Mesendoderm (in vitro differentiated cells): ENCODE data around the gene ADAT2.
A peak's percentile ranks its signal among the peaks of the same experiment; 100 is the strongest.

Experiments used
- DNase-seq: peaks from one replicate; pipeline ENCODE4 v3.0.0; 2013
- H2AK5ac ChIP-seq: 2 replicates; pipeline ENCODE4 v1.6.1; 2013; ENCODE audit warnings: low read length, inconsistent platforms
- H2BK120ac ChIP-seq: 2 replicates; pipeline ENCODE4 v1.6.1; 2013; ENCODE audit warnings: low read depth, mild to moderate bottlenecking, low read length, moderate library complexity, mixed read lengths
- H2BK15ac ChIP-seq: replicated peaks from 2 replicates; pipeline ENCODE4 v1.6.1; 2013; ENCODE audit warnings: low read depth, mild to moderate bottlenecking, moderate library complexity
- H2BK5ac ChIP-seq: 2 replicates; pipeline ENCODE4 v1.6.1; 2013; ENCODE audit warnings: low read length, inconsistent platforms
- H3K18ac ChIP-seq: 2 replicates; pipeline ENCODE4 v1.6.1; 2013; ENCODE audit warnings: mild to moderate bottlenecking, low read length, mixed read lengths
- H3K23ac ChIP-seq: one replicate; pipeline ENCODE4 v1.6.1; 2013; ENCODE audit warnings: low read length
- H3K27ac ChIP-seq: 2 replicates; pipeline ENCODE4 v1.5.1; 2013; ENCODE audit warnings: low read depth, mild to moderate bottlenecking, inconsistent platforms, low read length, moderate library complexity
- H3K27me3 ChIP-seq: 2 replicates; pipeline ENCODE4 v1.6.1; 2013; ENCODE audit warnings: low read length, control low read depth, mild to moderate bottlenecking, inconsistent platforms; ENCODE audit not compliant: insufficient read depth, poor library complexity
- H3K36me3 ChIP-seq: 2 replicates; pipeline ENCODE4 v1.6.1; 2013; ENCODE audit warnings: low read length, inconsistent platforms; ENCODE audit not compliant: control insufficient read depth, insufficient read depth
- H3K4ac ChIP-seq: one replicate; pipeline ENCODE4 v1.6.1; 2013; ENCODE audit warnings: low read depth, mild to moderate bottlenecking, low read length, moderate library complexity
- H3K4me1 ChIP-seq: 2 replicates; pipeline ENCODE4 v1.6.1; 2013; ENCODE audit warnings: low read depth, low read length, inconsistent platforms; ENCODE audit not compliant: control insufficient read depth
- H3K4me2 ChIP-seq: 2 replicates; pipeline ENCODE4 v1.6.1; 2013; ENCODE audit warnings: low read length
- H3K4me3 ChIP-seq: 2 replicates; pipeline ENCODE4 v1.5.1; 2013; ENCODE audit warnings: mild to moderate bottlenecking, low read length
- H3K56ac ChIP-seq: one replicate; pipeline ENCODE4 v1.6.1; 2013; ENCODE audit warnings: low read length
- H3K79me1 ChIP-seq: 2 replicates; pipeline ENCODE4 v1.6.1; 2013; ENCODE audit warnings: low read length, inconsistent platforms
- H3K79me2 ChIP-seq: 2 replicates; pipeline ENCODE4 v1.6.1; 2013; ENCODE audit warnings: mild to moderate bottlenecking, low read length; ENCODE audit not compliant: control insufficient read depth, insufficient read depth
- H3K9ac ChIP-seq: 2 replicates; pipeline ENCODE4 v1.6.1; 2013; ENCODE audit warnings: low read length, inconsistent platforms
- H4K5ac ChIP-seq: one replicate; pipeline ENCODE4 v1.6.1; 2013; ENCODE audit warnings: low read length
- H4K8ac ChIP-seq: one replicate; pipeline ENCODE4 v1.6.1; 2013; ENCODE audit warnings: low read depth, mild to moderate bottlenecking, control low read depth, low read length, moderate library complexity
- WGBS: extraction: QIAGEN DNeasy Blood & Tissue Kit; methylation state at CpG from one replicate; pipeline ENCODE4 v1.1.7; 2013; ENCODE audit warnings: low lambda C conversion rate, missing lambda C conversion rate; ENCODE audit not compliant: insufficient coverage; ENCODE audit errors: extremely low coverage; 5-methylcytosine and 5-hydroxymethylcytosine counted together

ADAT2 gene

DNA sequence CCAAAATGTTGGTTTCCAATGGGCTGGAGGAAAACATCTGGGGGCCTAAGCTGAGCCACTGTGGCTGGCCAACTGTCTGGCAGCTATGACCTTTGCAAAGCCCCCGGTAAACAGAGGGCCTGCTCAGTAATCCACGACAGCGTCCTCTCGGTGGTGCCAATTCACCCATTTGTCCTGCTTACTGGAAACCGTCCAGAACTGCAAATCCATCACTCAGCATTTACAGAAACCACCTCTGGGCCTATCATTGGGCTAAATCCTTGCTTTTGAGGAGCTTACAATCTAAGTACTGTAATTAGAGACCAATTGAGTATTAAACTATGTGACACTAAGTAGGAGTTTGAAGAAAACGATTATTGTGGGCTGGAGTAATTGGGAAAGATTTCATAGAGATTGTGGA is 31.0 kb downstream of the ADAT2 start:
- Histone ChIP-seq H3K4ac (no peak overlapping the region), H3K79me1 (no peaks in the 10 kb centered on the region), H4K5ac (no peak overlapping the region), H3K56ac (no peak overlapping the region), H3K9ac (no peak overlapping the region), H2BK120ac (no peak overlapping the region), H3K23ac (no peak overlapping the region), H3K27me3 (peaks cover 2% of the 10 kb centered on the region), H3K18ac (no peak overlapping the region), H3K4me2 (no peak overlapping the region), H3K4me1 (no peaks in the 10 kb centered on the region), H2AK5ac (no peak overlapping the region), H2BK5ac (no peak overlapping the region), H3K27ac (no peak overlapping the region), H2BK15ac (no peak overlapping the region), H3K4me3 (no peak overlapping the region), H4K8ac (no peak overlapping the region), H3K79me2 (no peaks in the 10 kb centered on the region), H3K36me3 (no peaks in the 10 kb centered on the region)
- 100% methylated on average over 1 of the region's 6 CpGs for WGBS
- DNase-seq: no peak

DNA sequence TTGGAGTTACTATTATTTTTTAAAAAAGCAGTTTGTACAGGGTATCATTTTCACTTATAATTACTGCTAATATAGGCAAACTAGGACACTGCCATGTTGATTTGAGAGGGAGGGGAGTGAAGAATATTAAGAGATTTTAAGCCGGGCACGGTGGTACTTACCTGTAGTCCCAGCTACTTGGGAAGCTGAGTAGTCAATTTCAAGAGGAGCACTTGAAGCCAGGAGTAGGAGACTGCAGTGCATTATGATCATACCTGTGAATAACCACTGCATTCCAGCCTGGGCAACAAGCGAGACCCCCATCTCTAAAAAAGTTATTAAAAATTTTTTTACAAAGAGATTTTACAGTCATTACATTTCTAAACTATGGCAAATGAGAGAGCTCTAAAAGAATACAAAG is 35.7 kb downstream of the ADAT2 start:
- Histone ChIP-seq H4K8ac (no peak overlapping the region), H4K5ac (no peak overlapping the region), H3K27me3 (peaks cover 2% of the 10 kb centered on the region), H2BK120ac (no peak overlapping the region), H3K23ac (no peak overlapping the region), H3K4ac (no peak overlapping the region), H2BK5ac (no peak overlapping the region), H3K9ac (no peak overlapping the region), H3K36me3 (no peaks in the 10 kb centered on the region), H2AK5ac (no peak overlapping the region), H3K79me1 (no peaks in the 10 kb centered on the region), H3K56ac (no peak overlapping the region), H3K4me1 (no peaks in the 10 kb centered on the region), H3K79me2 (no peaks in the 10 kb centered on the region), H2BK15ac (no peak overlapping the region), H3K4me2 (no peak overlapping the region), H3K18ac (no peak overlapping the region), H3K27ac (no peak overlapping the region), H3K4me3 (no peak overlapping the region)
- no CpG with 5 or more reads among the region's 3 CpGs for WGBS
- no peak for DNase-seq

DNA sequence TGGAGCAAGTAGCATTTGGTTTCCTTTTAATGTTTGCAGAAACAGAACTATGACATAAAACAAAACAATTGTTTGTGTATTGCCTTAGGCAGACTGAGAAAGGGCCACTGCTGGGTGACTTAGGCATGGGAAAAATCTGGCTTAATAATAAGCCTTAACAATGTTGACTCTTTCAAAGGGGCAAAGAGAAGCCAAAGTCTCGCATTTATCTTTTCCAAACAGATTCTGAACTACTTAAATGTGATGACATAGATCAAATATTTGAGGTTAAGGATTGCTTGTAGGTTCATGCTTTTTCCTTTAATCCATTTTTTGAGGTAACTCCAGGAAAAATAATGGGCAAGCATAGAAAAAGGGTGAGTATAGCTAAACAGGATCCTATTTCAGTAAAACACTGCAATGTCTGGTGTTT is 39.6 kb downstream of the ADAT2 start:
- no peak overlapping the region for H2AK5ac ChIP-seq
- no peak overlapping the region for H2BK5ac ChIP-seq
- H3K79me1 ChIP-seq: no peaks in the 10 kb centered on the region
- H3K4ac ChIP-seq: no peak overlapping the region
- H2BK15ac ChIP-seq: no peak overlapping the region
- no CpG with 5 or more reads among the region's 1 CpG for whole genome bisulfite sequencing
- no peaks in the 10 kb centered on the region for H3K79me2 ChIP-seq
- no peak overlapping the region for H3K18ac ChIP-seq
- H4K5ac ChIP-seq: no peak overlapping the region
- no peaks in the 10 kb centered on the region for H3K4me1 ChIP-seq
- peak; percentile 28 for DNase-seq
- H3K27ac ChIP-seq: no peak overlapping the region
- H3K36me3 ChIP-seq: no peaks in the 10 kb centered on the region
- no peak overlapping the region for H4K8ac ChIP-seq
- H2BK120ac ChIP-seq: no peak overlapping the region
- H3K56ac ChIP-seq: no peak overlapping the region
- H3K9ac ChIP-seq: no peak overlapping the region
- no peak overlapping the region for H3K4me2 ChIP-seq
- H3K4me3 ChIP-seq: no peak overlapping the region
- H3K23ac ChIP-seq: no peak overlapping the region
- no peaks in the 10 kb centered on the region for H3K27me3 ChIP-seq

DNA sequence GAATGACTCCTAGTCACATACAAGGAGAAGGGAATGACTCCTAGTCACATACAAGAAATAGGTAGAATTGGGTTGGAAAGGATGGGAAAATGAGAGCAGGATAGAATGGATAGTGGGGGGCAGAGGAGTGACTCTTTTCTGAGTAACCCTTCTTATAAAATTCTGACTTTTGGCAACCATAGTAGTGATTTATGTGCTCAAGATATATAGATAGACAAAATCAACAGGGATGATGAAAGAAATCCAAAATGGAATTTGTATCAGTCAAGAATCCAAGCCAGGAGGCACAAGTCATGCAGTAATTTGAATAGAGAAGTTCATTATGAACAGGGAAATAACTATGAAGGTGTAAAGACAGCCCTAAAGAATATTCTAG is 41.7 kb downstream of the ADAT2 start:
- no peak overlapping the region for H2BK15ac ChIP-seq
- H3K4me2 ChIP-seq: no peak overlapping the region
- no peak overlapping the region for H4K8ac ChIP-seq
- H4K5ac ChIP-seq: no peak overlapping the region
- no peaks in the 10 kb centered on the region for H3K79me2 ChIP-seq
- no peaks in the 10 kb centered on the region for H3K79me1 ChIP-seq
- no peak overlapping the region for H2BK120ac ChIP-seq
- no peak overlapping the region for H3K56ac ChIP-seq
- H3K4ac ChIP-seq: no peak overlapping the region
- no peaks in the 10 kb centered on the region for H3K36me3 ChIP-seq
- no peak overlapping the region for H3K27ac ChIP-seq
- H2BK5ac ChIP-seq: no peak overlapping the region
- no peak overlapping the region for H3K18ac ChIP-seq
- H3K23ac ChIP-seq: no peak overlapping the region
- no peaks in the 10 kb centered on the region for H3K27me3 ChIP-seq
- H3K9ac ChIP-seq: no peak overlapping the region
- no peaks in the 10 kb centered on the region for H3K4me1 ChIP-seq
- H3K4me3 ChIP-seq: no peak overlapping the region
- no peak overlapping the region for H2AK5ac ChIP-seq
- DNase-seq: no peak

DNA sequence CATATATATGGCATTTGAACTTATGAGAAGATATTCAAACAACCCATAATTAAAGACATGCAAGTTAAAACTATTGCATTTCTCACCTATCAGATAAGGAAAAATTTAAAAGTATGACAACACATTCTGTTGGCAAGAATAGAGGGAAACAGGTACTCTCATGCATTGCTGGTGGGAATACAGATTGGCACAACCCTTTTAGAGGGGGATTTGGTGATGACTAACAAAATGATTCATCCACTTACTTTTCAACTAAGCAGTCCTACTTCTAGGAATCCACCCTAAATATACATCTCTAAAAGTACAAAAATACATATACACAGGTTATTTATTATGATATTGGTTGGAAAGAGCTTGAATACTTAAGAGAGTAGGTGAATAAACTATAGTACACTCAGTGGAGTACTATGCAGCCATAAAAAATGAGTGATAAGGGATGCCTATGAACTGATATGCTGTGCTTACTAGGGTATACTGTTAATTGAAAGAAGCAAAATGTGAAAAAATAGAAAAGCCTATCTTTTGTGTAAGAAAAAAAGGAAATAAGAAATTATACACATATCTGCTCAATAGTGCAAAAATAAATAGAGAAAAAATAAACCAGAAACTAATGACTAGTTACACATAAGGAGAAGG is 42.2 kb downstream of the ADAT2 start:
- no peak for DNase-seq
- no peak overlapping the region for H3K9ac ChIP-seq
- H3K79me2 ChIP-seq: no peaks in the 10 kb centered on the region
- H3K23ac ChIP-seq: no peak overlapping the region
- no peak overlapping the region for H3K4me2 ChIP-seq
- H4K5ac ChIP-seq: no peak overlapping the region
- H3K27me3 ChIP-seq: no peaks in the 10 kb centered on the region
- no peak overlapping the region for H2BK15ac ChIP-seq
- no peaks in the 10 kb centered on the region for H3K79me1 ChIP-seq
- H3K4me3 ChIP-seq: no peak overlapping the region
- H4K8ac ChIP-seq: no peak overlapping the region
- no peak overlapping the region for H3K4ac ChIP-seq
- no peak overlapping the region for H2AK5ac ChIP-seq
- no peak overlapping the region for H3K18ac ChIP-seq
- H3K36me3 ChIP-seq: no peaks in the 10 kb centered on the region
- no peak overlapping the region for H3K27ac ChIP-seq
- no peak overlapping the region for H2BK5ac ChIP-seq
- no peak overlapping the region for H2BK120ac ChIP-seq
- H3K56ac ChIP-seq: no peak overlapping the region
- no peaks in the 10 kb centered on the region for H3K4me1 ChIP-seq

DNA sequence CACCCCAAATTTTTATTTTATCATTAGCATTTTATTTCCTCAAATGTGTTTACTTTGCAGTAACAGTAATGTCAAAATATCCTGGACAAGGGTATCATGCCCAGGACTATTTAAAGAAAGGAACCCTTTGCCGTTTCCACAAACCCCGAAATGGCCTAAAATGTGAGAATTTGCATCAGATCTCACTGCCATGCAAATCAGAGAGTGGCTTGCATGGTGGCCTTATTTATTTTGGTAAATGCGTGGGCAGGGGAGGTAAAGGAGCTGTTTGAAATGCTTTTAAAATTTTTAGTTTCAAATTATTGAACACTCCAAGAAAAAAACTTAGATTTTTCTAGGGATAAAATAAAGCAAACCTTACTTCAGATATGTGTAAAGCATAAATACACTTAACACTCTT is 43.8 kb downstream of the ADAT2 start:
- Histone ChIP-seq H3K4me2 (no peak overlapping the region), H3K9ac (no peak overlapping the region), H3K56ac (no peak overlapping the region), H3K79me2 (no peaks in the 10 kb centered on the region), H3K27ac (no peak overlapping the region), H3K23ac (no peak overlapping the region), H3K79me1 (no peaks in the 10 kb centered on the region), H2BK120ac (no peak overlapping the region), H3K27me3 (no peaks in the 10 kb centered on the region), H4K5ac (no peak overlapping the region), H2BK15ac (no peak overlapping the region), H2BK5ac (no peak overlapping the region), H2AK5ac (no peak overlapping the region), H3K36me3 (no peaks in the 10 kb centered on the region), H3K4me3 (no peak overlapping the region), H3K4me1 (peaks cover under 1% of the 10 kb centered on the region), H4K8ac (no peak overlapping the region), H3K18ac (no peak overlapping the region), H3K4ac (no peak overlapping the region)
- no CpG with 5 or more reads among the region's 3 CpGs for WGBS
- no peak for DNase-seq
